ENCODE measurements around the gene PRSS38. TPM values are rescaled to one million over a fixed set of nuclear protein-coding genes. Genes with fewer than 3 reads are reported as not detected.

Gene PRSS38
- total RNA-seq, 2 donors from 2014 or later, result 3.0 TPM; not detected in 1

- intact Hi-C loops (cut with DNase I), result loop anchor here (5.0 to 10.0 kb wide), 3 partner anchors 57 to 120 kb away; no protein-coding TSS in a partner anchor
These were observed 69.7 kb downstream of the PRSS38 start for GRCh38 chr1:227885135-227885647.

GRCh38 chr1:227885648-227886502 is 70.4 kb downstream of the PRSS38 start:
- H3K36me3 ChIP-seq, result no peaks in the 10 kb centered on the region
- H3K27me3 ChIP-seq (replicated peaks; ENCODE audit: insufficient read depth), result no peaks in the 10 kb centered on the region
- no peak overlapping the region for H3K4me3 ChIP-seq
- TF ChIP-seq CTCF (IDR thresholded peaks at IDR 0.05) (no peak), POLR2AphosphoS5 (IDR thresholded peaks at IDR 0.05) (peak; percentile 13)
- peak overlapping the region; percentile 78 to 85 for H3K27ac ChIP-seq
- peak; percentile 48 for DNase-seq (ENCODE audit: low spot score)
- WGBS, result 35% methylated on average over 12 of the region's 14 CpGs
- H3K9me3 ChIP-seq, result no peaks in the 10 kb centered on the region
- intact Hi-C loops (cut with DNase I), result loop anchor here (5.0 to 10.0 kb wide), 3 partner anchors 56 to 121 kb away; no protein-coding TSS in a partner anchor
- peaks cover 8% of the 10 kb centered on the region for H3K4me1 ChIP-seq (replicated peaks)

More at GRCh38 chr1:227885135-227885647, 69.7 kb downstream of the PRSS38 start:
- Histone ChIP-seq H3K9me3 (no peaks in the 10 kb centered on the region), H3K27me3 (replicated peaks; ENCODE audit: insufficient read depth) (no peaks in the 10 kb centered on the region), H3K36me3 (no peaks in the 10 kb centered on the region), H3K27ac (peak overlapping the region in 1 of 2 donors; percentile 78), H3K4me1 (replicated peaks) (peaks cover 8% of the 10 kb centered on the region), H3K4me3 (no peak overlapping the region)
- WGBS, result 93% methylated on average over 8 of the region's 8 CpGs
- TF ChIP-seq CTCF (IDR thresholded peaks at IDR 0.05) (no peak), POLR2AphosphoS5 (IDR thresholded peaks at IDR 0.05) (no peak), POLR2A (IDR thresholded peaks at IDR 0.05) (no peak)
- no peak for DNase-seq (ENCODE audit: low spot score)

GRCh38 chr1:227886503-227886961 is 71.1 kb downstream of the PRSS38 start:
- no peaks in the 10 kb centered on the region for H3K36me3 ChIP-seq
- H3K4me3 ChIP-seq, result peak overlapping the region; percentile 31 to 47
- H3K4me1 ChIP-seq (replicated peaks), result peaks cover 8% of the 10 kb centered on the region
- no peaks in the 10 kb centered on the region for H3K9me3 ChIP-seq
- H3K27me3 ChIP-seq (replicated peaks; ENCODE audit: insufficient read depth), result no peaks in the 10 kb centered on the region
- no peak for TF ChIP-seq POLR2A (IDR thresholded peaks at IDR 0.05)
- no peak for TF ChIP-seq CTCF (IDR thresholded peaks at IDR 0.05)
- TF ChIP-seq POLR2AphosphoS5 (IDR thresholded peaks at IDR 0.05), result no peak
- peak; percentile 3 for DNase-seq (ENCODE audit: low spot score)
- intact Hi-C loops (cut with DNase I), result loop anchor here (5.0 to 10.0 kb wide), 3 partner anchors 56 to 122 kb away; no protein-coding TSS in a partner anchor
- WGBS, result 11% methylated on average over 18 of the region's 18 CpGs
- H3K27ac ChIP-seq, result peak overlapping the region; percentile 78 to 85

- peak; percentile 10 for DNase-seq (ENCODE audit: low spot score)
- TF ChIP-seq POLR2A (IDR thresholded peaks at IDR 0.05) (no peak), CTCF (IDR thresholded peaks at IDR 0.05) (no peak), POLR2AphosphoS5 (IDR thresholded peaks at IDR 0.05) (no peak)
- Histone ChIP-seq H3K27ac (peak overlapping the region; percentile 78 to 85), H3K36me3 (no peaks in the 10 kb centered on the region), H3K9me3 (no peaks in the 10 kb centered on the region), H3K4me1 (replicated peaks) (peaks cover 8% of the 10 kb centered on the region), H3K27me3 (replicated peaks; ENCODE audit: insufficient read depth) (no peaks in the 10 kb centered on the region), H3K4me3 (peak overlapping the region; percentile 31 to 47)
- intact Hi-C loops (cut with DNase I), result loop anchor here (5.0 to 10.0 kb wide), 3 partner anchors 55 to 122 kb away; no protein-coding TSS in a partner anchor
- 2% methylated on average over 30 of the region's 30 CpGs for WGBS
These were observed 71.7 kb downstream of the PRSS38 start for GRCh38 chr1:227886993-227887696.

Measured in prostate gland (tissue), 2 donors.